Measurements from ENCODE around the gene WASHC1. TPM values are rescaled to one million over a fixed set of nuclear protein-coding genes. Genes with fewer than 3 reads are reported as not detected.
"Not testable (repeated sequence)": the region's sequence is repeated elsewhere in the genome, so short reads cannot be mapped to it uniquely, and the experiment has no call there.

WASHC1 gene
- total and polyA plus RNA-seq, 2 of the 13 experiments (the other 11 are each of a cell fraction or from before 2014, with no cell fraction given): 10.9 to 13.0 TPM

GRCh38 chr9:43116-43515, 13.9 kb upstream of the WASHC1 start:
- FAIRE-seq; H3K79me2 ChIP-seq (ENCODE audit: insufficient read depth, low read length); H3K27me3 ChIP-seq (ENCODE audit: control insufficient read depth in 1 of 2, insufficient read depth in 2 of 2, low read length in 2 of 2); H3K4me3 ChIP-seq (replicated peaks in 1 of 3; ENCODE audit: insufficient read depth in 1 of 3, low read depth in 2 of 3, low read length in 3 of 3); H3K27ac ChIP-seq (ENCODE audit: extremely low read length, insufficient read depth, low read length); H3K9ac ChIP-seq (ENCODE audit: insufficient read depth, low read depth, low read length); BruUV-seq (replicated peaks); intact Hi-C loops (cut with micrococcal nuclease; ENCODE audit: unreplicated experiment); H2AFZ ChIP-seq (ENCODE audit: low read length); in situ Hi-C loops (cut with HindIII; ENCODE audit: extremely low pct_ligation_motif_present, low pct_unique_long_range_greater_than_20kb); H3K4me2 ChIP-seq (ENCODE audit: low read depth, low read length); POLR2A ChIA-PET; H3K36me3 ChIP-seq (replicated peaks in 1 of 2; ENCODE audit: control insufficient read depth in 1 of 2, insufficient read depth in 2 of 2, low read length in 2 of 2); H4K20me1 ChIP-seq (ENCODE audit: insufficient read depth, low read length); H3K9me3 ChIP-seq (ENCODE audit: low read length); ATAC-seq; H3K4me1 ChIP-seq (ENCODE audit: insufficient read depth, low read length); CTCF ChIA-PET (ENCODE audit: low intra/inter-chr PET ratio, low total read pairs); DNase-seq (ENCODE audit: low spot score): not testable (repeated sequence)
- WGBS (ENCODE audit: low lambda C conversion rate): no CpG with 5 or more reads among the region's 3 CpGs

GRCh38 chr9:41819-42218, 12.6 kb upstream of the WASHC1 start:
- H3K79me2 ChIP-seq (ENCODE audit: insufficient read depth, low read length); CTCF ChIA-PET (ENCODE audit: low intra/inter-chr PET ratio, low total read pairs); POLR2A ChIA-PET; H3K9me3 ChIP-seq (ENCODE audit: low read length); H3K27me3 ChIP-seq (ENCODE audit: control insufficient read depth in 1 of 2, insufficient read depth in 2 of 2, low read length in 2 of 2); H2AFZ ChIP-seq (ENCODE audit: low read length); H3K9ac ChIP-seq (ENCODE audit: insufficient read depth, low read depth, low read length); H3K27ac ChIP-seq (ENCODE audit: extremely low read length, insufficient read depth, low read length); H3K4me3 ChIP-seq (replicated peaks in 1 of 3; ENCODE audit: insufficient read depth in 1 of 3, low read depth in 2 of 3, low read length in 3 of 3); ATAC-seq; intact Hi-C loops (cut with micrococcal nuclease; ENCODE audit: unreplicated experiment); DNase-seq (ENCODE audit: low spot score); FAIRE-seq; H3K36me3 ChIP-seq (replicated peaks in 1 of 2; ENCODE audit: control insufficient read depth in 1 of 2, insufficient read depth in 2 of 2, low read length in 2 of 2); BruUV-seq (replicated peaks); H4K20me1 ChIP-seq (ENCODE audit: insufficient read depth, low read length); in situ Hi-C loops (cut with HindIII; ENCODE audit: extremely low pct_ligation_motif_present, low pct_unique_long_range_greater_than_20kb); H3K4me2 ChIP-seq (ENCODE audit: low read depth, low read length); H3K4me1 ChIP-seq (ENCODE audit: insufficient read depth, low read length): not testable (repeated sequence)
- 3% methylated on average over 2 of the region's 2 CpGs for WGBS (ENCODE audit: low lambda C conversion rate)

GRCh38 chr9:41261-41676, 12.0 kb upstream of the WASHC1 start:
- DNase-seq (ENCODE audit: low spot score); H2AFZ ChIP-seq (ENCODE audit: low read length); FAIRE-seq; H3K36me3 ChIP-seq (replicated peaks in 1 of 2; ENCODE audit: control insufficient read depth in 1 of 2, insufficient read depth in 2 of 2, low read length in 2 of 2); H3K4me2 ChIP-seq (ENCODE audit: low read depth, low read length); H3K27me3 ChIP-seq (ENCODE audit: control insufficient read depth in 1 of 2, insufficient read depth in 2 of 2, low read length in 2 of 2); H3K27ac ChIP-seq (ENCODE audit: extremely low read length, insufficient read depth, low read length); POLR2A ChIA-PET; BruUV-seq (replicated peaks); intact Hi-C loops (cut with micrococcal nuclease; ENCODE audit: unreplicated experiment); ATAC-seq; H3K4me1 ChIP-seq (ENCODE audit: insufficient read depth, low read length); in situ Hi-C loops (cut with HindIII; ENCODE audit: extremely low pct_ligation_motif_present, low pct_unique_long_range_greater_than_20kb); H3K79me2 ChIP-seq (ENCODE audit: insufficient read depth, low read length); H3K9ac ChIP-seq (ENCODE audit: insufficient read depth, low read depth, low read length); CTCF ChIA-PET (ENCODE audit: low intra/inter-chr PET ratio, low total read pairs); H3K9me3 ChIP-seq (ENCODE audit: low read length); H3K4me3 ChIP-seq (replicated peaks in 1 of 3; ENCODE audit: insufficient read depth in 1 of 3, low read depth in 2 of 3, low read length in 3 of 3); H4K20me1 ChIP-seq (ENCODE audit: insufficient read depth, low read length): not testable (repeated sequence)
- 0% methylated on average over 1 of the region's 9 CpGs for WGBS (ENCODE audit: low lambda C conversion rate)

GRCh38 chr9:32308-32707, 3.1 kb upstream of the WASHC1 start:
- WGBS (ENCODE audit: low lambda C conversion rate): no CpG with 5 or more reads among the region's 6 CpGs
- H3K9ac ChIP-seq (ENCODE audit: insufficient read depth, low read depth, low read length); FAIRE-seq; H2AFZ ChIP-seq (ENCODE audit: low read length); H3K27me3 ChIP-seq (ENCODE audit: control insufficient read depth in 1 of 2, insufficient read depth in 2 of 2, low read length in 2 of 2); ATAC-seq; H3K27ac ChIP-seq (ENCODE audit: extremely low read length, insufficient read depth, low read length); BruUV-seq (replicated peaks); H3K9me3 ChIP-seq (ENCODE audit: low read length); H4K20me1 ChIP-seq (ENCODE audit: insufficient read depth, low read length); H3K4me3 ChIP-seq (replicated peaks in 1 of 3; ENCODE audit: insufficient read depth in 1 of 3, low read depth in 2 of 3, low read length in 3 of 3); H3K4me1 ChIP-seq (ENCODE audit: insufficient read depth, low read length); H3K79me2 ChIP-seq (ENCODE audit: insufficient read depth, low read length); CTCF ChIA-PET (ENCODE audit: low intra/inter-chr PET ratio, low total read pairs); in situ Hi-C loops (cut with HindIII; ENCODE audit: extremely low pct_ligation_motif_present, low pct_unique_long_range_greater_than_20kb); intact Hi-C loops (cut with micrococcal nuclease; ENCODE audit: unreplicated experiment); H3K4me2 ChIP-seq (ENCODE audit: low read depth, low read length); POLR2A ChIA-PET; DNase-seq (ENCODE audit: low spot score); H3K36me3 ChIP-seq (replicated peaks in 1 of 2; ENCODE audit: control insufficient read depth in 1 of 2, insufficient read depth in 2 of 2, low read length in 2 of 2): not testable (repeated sequence)

All from HepG2 (cell line).